ENCODE data around the gene CAMKMT. TPM values are rescaled to one million over a fixed set of nuclear protein-coding genes. Genes with fewer than 3 reads are reported as not detected.

Gene CAMKMT
- total RNA-seq, 1 donor from 2014 or later: 11.2 TPM

DNA sequence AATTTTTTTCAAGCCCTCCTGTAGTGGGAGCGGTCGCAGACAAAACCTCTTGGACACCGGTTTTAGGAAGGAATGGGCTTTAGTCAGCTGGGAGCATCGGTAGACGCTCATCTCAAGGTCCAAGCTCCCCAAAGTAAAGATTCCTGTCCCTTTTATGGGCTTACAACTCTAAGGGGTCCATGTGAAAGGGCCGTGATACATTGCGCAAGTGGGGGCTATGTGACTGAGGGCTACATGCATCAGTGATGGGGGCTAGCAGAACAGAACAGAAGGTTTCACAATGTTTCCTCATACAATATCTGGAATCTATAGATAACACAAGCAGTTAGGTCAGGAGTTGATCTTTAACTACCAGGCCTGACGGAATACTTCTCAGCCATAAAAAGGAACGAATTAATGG lies 62.5 kb downstream of the CAMKMT start:
- Mint-ChIP-seq H3K9me3 (no peaks in the 10 kb centered on the region), H3K36me3 (ENCODE audit: low read depth) (peaks cover 6% of the 10 kb centered on the region), H3K4me1 (ENCODE audit: low read depth) (no peaks in the 10 kb centered on the region), H3K27ac (no peak overlapping the region), H3K4me3 (ENCODE audit: low read depth) (no peak overlapping the region), H3K27me3 (ENCODE audit: low read depth) (no peaks in the 10 kb centered on the region)
- intact Hi-C loops (cut with micrococcal nuclease): no loop called here
- DNase-seq (ENCODE audit: low spot score): no peak

DNA sequence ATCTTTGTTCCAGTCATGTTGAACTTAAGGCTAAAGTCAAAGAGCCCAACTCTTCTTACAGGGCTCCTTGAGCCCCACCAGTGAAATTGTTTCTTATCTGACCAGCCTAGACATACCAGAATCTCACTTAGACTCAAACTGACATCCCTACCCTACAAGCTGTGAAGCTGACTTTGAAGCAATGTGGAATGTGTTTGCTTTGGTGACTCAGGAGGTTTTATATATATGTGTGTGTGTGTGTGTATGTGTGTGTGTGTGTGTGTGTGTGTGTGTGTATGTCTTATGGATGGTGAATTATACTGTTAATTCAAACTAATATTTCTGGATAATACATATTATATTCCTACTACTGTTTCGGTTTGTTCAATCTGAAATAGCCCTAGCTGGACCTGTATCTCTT lies 67.3 kb downstream of the CAMKMT start:
- peaks cover 5% of the 10 kb centered on the region for H3K4me1 Mint-ChIP-seq (ENCODE audit: low read depth)
- no peaks in the 10 kb centered on the region for H3K9me3 Mint-ChIP-seq
- no peaks in the 10 kb centered on the region for H3K36me3 Mint-ChIP-seq (ENCODE audit: low read depth)
- H3K27me3 Mint-ChIP-seq (ENCODE audit: low read depth): no peaks in the 10 kb centered on the region
- H3K27ac Mint-ChIP-seq: no peak overlapping the region
- intact Hi-C loops (cut with micrococcal nuclease): no loop called here
- no peak for DNase-seq (ENCODE audit: low spot score)
- no peak overlapping the region for H3K4me3 Mint-ChIP-seq (ENCODE audit: low read depth)

DNA sequence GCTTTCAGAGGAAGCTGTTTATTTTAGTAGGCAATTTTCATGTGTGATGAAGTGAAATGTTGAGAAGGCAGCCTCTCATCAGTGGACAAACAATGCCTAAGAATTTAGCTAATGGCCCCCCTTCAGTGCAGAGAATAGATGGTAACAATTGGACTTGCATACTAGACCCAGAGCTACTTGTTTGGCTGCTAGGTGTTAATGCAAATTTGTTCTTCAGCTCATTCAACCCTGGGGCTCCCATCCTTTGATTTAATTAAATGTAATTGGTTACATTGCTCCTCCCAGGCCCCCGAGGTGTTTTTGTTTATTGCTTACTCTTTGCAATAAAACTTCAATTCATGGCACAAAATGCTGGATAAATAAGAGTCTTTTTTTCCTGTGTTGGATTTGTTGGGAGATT lies 68.6 kb downstream of the CAMKMT start:
- no peak overlapping the region for H3K27ac Mint-ChIP-seq
- no peaks in the 10 kb centered on the region for H3K9me3 Mint-ChIP-seq
- H3K4me3 Mint-ChIP-seq (ENCODE audit: low read depth): no peak overlapping the region
- no peaks in the 10 kb centered on the region for H3K36me3 Mint-ChIP-seq (ENCODE audit: low read depth)
- peaks cover 5% of the 10 kb centered on the region for H3K4me1 Mint-ChIP-seq (ENCODE audit: low read depth)
- intact Hi-C loops (cut with micrococcal nuclease): no loop called here
- H3K27me3 Mint-ChIP-seq (ENCODE audit: low read depth): no peaks in the 10 kb centered on the region
- DNase-seq (ENCODE audit: low spot score): no peak

DNA sequence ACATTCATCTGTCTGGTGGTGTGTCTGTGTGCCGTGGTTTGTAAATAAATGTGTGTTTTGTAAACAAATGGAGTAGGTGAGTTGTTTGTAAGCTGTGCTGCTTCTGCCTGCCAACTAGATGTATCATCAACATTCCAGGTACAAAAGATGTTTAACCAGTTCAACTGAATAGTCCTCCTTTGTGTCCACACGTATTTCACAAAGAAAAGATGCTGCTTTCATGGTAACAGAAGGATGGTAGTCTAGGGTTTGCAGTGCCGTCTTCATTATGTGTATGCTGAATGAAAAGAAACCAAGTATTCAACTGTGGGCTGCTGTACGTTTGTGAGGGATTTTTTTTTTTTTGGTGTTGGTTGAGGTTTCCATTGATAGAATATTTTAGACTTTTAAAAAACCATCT lies 72.1 kb downstream of the CAMKMT start:
- H3K4me3 Mint-ChIP-seq (ENCODE audit: low read depth): no peak overlapping the region
- intact Hi-C loops (cut with micrococcal nuclease): no loop called here
- H3K27ac Mint-ChIP-seq: no peak overlapping the region
- no peaks in the 10 kb centered on the region for H3K36me3 Mint-ChIP-seq (ENCODE audit: low read depth)
- peaks cover 5% of the 10 kb centered on the region for H3K4me1 Mint-ChIP-seq (ENCODE audit: low read depth)
- H3K9me3 Mint-ChIP-seq: no peaks in the 10 kb centered on the region
- no peaks in the 10 kb centered on the region for H3K27me3 Mint-ChIP-seq (ENCODE audit: low read depth)
- no peak for DNase-seq (ENCODE audit: low spot score)

DNA sequence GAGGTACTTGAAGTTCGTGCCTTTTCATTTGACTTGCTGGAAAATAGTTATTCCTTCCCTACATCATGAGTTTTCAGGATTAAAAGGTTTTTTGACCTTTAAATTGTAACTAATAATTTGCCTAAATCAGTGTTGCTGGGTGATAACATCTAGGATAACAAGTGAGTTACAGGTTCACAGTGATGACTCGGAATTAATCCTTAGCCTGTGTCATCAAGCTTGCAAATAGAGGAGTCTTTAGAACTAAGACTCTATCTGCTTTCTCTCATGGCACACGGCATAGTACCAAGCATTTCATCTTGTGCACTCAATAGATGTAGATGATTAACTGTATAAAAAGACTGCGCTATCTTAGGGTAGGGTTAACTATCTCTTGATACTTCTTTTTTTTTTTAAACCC lies 79.5 kb downstream of the CAMKMT start:
- DNase-seq (ENCODE audit: low spot score): no peak
- no peaks in the 10 kb centered on the region for H3K4me1 Mint-ChIP-seq (ENCODE audit: low read depth)
- H3K4me3 Mint-ChIP-seq (ENCODE audit: low read depth): no peak overlapping the region
- H3K27ac Mint-ChIP-seq: no peak overlapping the region
- intact Hi-C loops (cut with micrococcal nuclease): no loop called here
- no peaks in the 10 kb centered on the region for H3K9me3 Mint-ChIP-seq
- H3K36me3 Mint-ChIP-seq (ENCODE audit: low read depth): no peaks in the 10 kb centered on the region
- no peaks in the 10 kb centered on the region for H3K27me3 Mint-ChIP-seq (ENCODE audit: low read depth)

DNA sequence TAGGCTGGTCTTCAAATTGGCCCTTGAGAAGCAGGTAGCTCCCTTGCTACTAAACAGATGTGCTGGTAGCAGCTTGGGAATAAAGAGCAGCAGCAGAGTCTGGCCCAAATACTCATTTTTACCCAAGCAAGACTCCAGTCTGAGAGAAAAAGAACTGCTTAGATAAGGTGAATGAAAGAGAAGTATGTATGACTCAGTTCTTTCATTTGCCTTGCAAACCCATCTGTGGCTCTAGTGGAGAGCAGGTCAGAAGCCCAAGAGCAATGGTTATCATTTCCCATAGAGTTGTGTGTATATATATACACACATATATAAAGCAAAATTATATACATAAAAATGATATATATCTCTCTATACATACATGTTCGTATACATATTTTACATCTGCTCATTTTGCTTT lies 80.3 kb downstream of the CAMKMT start:
- intact Hi-C loops (cut with micrococcal nuclease): no loop called here

DNA sequence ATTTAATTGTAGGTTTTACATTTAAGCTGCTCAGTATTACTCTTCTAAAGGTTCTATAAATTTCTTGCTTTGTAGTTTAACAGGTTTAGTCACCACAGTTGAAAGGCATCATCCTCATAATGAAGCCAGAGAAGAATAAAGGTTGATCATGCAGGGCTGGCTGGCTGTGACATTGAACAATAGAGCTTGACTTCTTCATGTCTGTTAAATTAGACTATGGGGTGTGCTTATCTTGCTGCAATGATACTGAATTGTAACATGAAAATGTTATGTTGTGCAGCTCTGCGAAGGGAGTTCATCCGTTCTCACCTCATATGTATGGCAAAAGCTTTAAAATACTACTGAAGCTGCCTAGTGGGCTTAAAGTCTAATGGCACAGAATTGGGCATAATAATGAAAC lies 81.8 kb downstream of the CAMKMT start:
- DNase-seq (ENCODE audit: low spot score): no peak
- intact Hi-C loops (cut with micrococcal nuclease): no loop called here
- Mint-ChIP-seq H3K4me3 (ENCODE audit: low read depth) (no peak overlapping the region), H3K27me3 (ENCODE audit: low read depth) (no peaks in the 10 kb centered on the region), H3K9me3 (no peaks in the 10 kb centered on the region), H3K4me1 (ENCODE audit: low read depth) (no peaks in the 10 kb centered on the region), H3K36me3 (ENCODE audit: low read depth) (peaks cover 4% of the 10 kb centered on the region), H3K27ac (no peak overlapping the region)

More for the DNA sequence above, 80.3 kb downstream of the CAMKMT start:
- H3K27ac Mint-ChIP-seq: no peak overlapping the region
- H3K4me3 Mint-ChIP-seq (ENCODE audit: low read depth): no peak overlapping the region
- DNase-seq (ENCODE audit: low spot score): no peak
- peaks cover 4% of the 10 kb centered on the region for H3K36me3 Mint-ChIP-seq (ENCODE audit: low read depth)
- H3K9me3 Mint-ChIP-seq: no peaks in the 10 kb centered on the region
- H3K4me1 Mint-ChIP-seq (ENCODE audit: low read depth): no peaks in the 10 kb centered on the region
- H3K27me3 Mint-ChIP-seq (ENCODE audit: low read depth): no peaks in the 10 kb centered on the region

DNA sequence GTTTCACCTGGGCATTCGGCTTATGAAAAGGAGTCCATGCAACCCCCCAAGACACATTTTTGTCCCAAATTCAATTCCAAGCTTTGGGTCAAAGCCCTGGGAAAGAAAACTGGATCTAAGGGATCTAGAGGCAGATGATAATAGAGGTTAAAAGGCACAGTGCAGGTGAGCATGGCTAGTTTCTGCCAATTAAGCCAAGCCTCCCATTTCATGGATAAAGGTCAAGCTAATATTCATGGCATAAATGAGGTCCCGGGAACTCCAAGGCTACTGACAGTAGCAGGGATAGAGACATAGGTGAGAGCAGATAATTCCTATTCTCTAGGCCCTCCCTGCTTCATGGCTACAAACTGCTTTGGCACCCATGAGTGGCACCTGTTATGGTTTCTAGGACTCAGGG lies 83.1 kb downstream of the CAMKMT start:
- DNase-seq (ENCODE audit: low spot score): no peak
- Mint-ChIP-seq H3K27ac (no peak overlapping the region), H3K4me1 (ENCODE audit: low read depth) (no peaks in the 10 kb centered on the region), H3K36me3 (ENCODE audit: low read depth) (peaks cover 4% of the 10 kb centered on the region), H3K27me3 (ENCODE audit: low read depth) (no peaks in the 10 kb centered on the region), H3K4me3 (ENCODE audit: low read depth) (no peak overlapping the region), H3K9me3 (no peaks in the 10 kb centered on the region)
- intact Hi-C loops (cut with micrococcal nuclease): no loop called here

DNA sequence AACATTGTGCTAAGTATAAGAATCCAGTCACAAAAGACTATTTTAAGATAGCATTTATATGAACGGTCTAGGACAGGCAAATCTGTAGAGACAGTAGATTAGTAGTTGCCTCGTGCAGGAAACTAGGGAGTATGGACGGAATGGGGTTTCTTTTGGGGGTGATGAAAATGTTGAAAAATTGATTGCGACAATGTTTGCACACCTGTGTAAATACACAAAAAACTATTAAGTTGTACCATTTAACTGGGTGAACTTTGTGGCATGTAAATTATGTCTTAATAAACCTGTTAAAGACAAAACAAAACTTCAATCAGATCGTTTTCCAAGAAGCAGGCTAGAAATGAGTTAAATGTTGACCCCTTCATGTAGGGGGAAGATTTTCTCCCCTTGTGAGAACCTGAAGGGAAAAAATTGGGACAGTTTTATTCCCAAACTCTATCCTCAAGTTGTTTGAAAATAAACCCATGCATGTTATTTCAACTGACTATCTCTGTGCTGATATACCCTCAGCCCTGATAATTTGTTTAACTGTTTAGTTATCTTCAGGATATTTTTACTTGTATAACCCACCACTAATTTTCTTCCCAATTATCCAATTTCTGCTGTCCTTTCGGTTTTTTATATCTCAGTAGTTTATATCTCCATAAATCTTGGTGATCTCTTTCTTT lies 87.2 kb downstream of the CAMKMT start:
- no peak overlapping the region for H3K27ac Mint-ChIP-seq
- no peaks in the 10 kb centered on the region for H3K27me3 Mint-ChIP-seq (ENCODE audit: low read depth)
- no peak for DNase-seq (ENCODE audit: low spot score)
- H3K4me1 Mint-ChIP-seq (ENCODE audit: low read depth): no peaks in the 10 kb centered on the region
- intact Hi-C loops (cut with micrococcal nuclease): no loop called here
- no peaks in the 10 kb centered on the region for H3K9me3 Mint-ChIP-seq
- peaks cover 4% of the 10 kb centered on the region for H3K36me3 Mint-ChIP-seq (ENCODE audit: low read depth)
- H3K4me3 Mint-ChIP-seq (ENCODE audit: low read depth): no peak overlapping the region

DNA sequence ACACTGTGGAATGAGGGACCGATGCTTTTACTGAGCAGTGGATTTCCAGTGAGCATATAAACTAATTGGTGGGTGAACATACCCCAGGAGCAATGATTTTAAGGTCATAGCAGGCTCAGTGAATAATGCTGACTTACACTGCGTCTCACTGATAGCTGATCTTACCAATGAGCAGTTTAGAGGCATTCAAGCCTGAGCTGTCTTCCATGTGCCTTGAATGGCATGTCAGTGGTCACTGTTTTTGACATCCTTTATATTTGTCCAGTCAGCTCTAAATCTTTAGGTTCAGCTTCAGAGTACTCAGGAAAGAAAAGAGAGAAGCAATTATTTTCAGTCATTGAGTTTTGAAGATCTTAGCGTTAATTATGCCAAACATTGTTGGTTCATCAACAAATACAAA lies 88.3 kb downstream of the CAMKMT start:
- Mint-ChIP-seq H3K27me3 (ENCODE audit: low read depth) (no peaks in the 10 kb centered on the region), H3K4me1 (ENCODE audit: low read depth) (no peaks in the 10 kb centered on the region), H3K9me3 (no peaks in the 10 kb centered on the region), H3K36me3 (ENCODE audit: low read depth) (peaks cover 4% of the 10 kb centered on the region), H3K4me3 (ENCODE audit: low read depth) (no peak overlapping the region), H3K27ac (no peak overlapping the region)
- DNase-seq (ENCODE audit: low spot score): no peak
- intact Hi-C loops (cut with micrococcal nuclease): no loop called here

DNA sequence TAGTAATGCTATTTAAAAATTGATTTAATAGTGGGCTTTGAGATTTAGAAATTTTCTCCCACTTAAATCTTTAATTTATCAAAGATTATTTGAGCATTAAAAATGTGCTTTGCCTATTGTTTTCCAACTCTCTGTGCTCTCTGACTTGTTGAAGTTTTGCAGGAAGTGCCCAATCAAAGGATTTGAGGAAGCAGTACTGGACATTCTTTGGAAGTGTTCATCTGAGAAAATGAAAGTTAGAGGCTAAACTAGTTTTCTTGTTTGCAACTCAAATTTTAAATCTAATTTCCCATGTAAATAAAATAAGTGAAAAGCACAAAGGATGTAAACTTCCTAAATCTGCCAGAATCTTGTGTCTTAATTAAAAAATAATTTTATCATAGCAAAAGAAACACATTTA lies 89.1 kb downstream of the CAMKMT start:
- intact Hi-C loops (cut with micrococcal nuclease): no loop called here
- Mint-ChIP-seq H3K9me3 (no peaks in the 10 kb centered on the region), H3K36me3 (ENCODE audit: low read depth) (peaks cover 4% of the 10 kb centered on the region), H3K27me3 (ENCODE audit: low read depth) (no peaks in the 10 kb centered on the region), H3K27ac (no peak overlapping the region), H3K4me1 (ENCODE audit: low read depth) (no peaks in the 10 kb centered on the region), H3K4me3 (ENCODE audit: low read depth) (no peak overlapping the region)
- no peak for DNase-seq (ENCODE audit: low spot score)

DNA sequence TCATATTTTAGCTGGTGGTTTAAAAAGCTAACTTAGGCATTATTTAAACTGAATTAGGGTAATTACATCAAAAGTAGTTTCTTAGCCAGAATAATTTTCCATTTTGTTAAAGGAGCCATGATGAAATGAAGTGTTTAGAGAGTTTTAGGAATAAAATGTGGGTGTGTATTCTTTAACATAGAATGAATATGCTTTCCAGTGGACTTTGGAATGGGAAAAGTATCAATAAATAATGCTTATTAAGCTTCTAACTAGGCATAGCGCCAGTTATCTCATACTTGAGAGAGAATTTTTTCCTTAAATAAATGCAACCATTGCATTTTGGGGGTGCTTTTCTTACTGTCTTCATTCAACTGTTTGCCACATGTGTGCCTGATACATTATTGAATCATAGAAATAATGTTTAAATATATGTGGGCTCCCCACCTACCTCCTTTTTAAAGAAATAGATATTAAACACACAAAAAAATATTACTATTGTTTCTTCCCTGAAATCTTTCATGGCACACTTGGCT lies 90.4 kb downstream of the CAMKMT start:
- Mint-ChIP-seq H3K27me3 (ENCODE audit: low read depth) (no peaks in the 10 kb centered on the region), H3K27ac (no peak overlapping the region), H3K36me3 (ENCODE audit: low read depth) (no peaks in the 10 kb centered on the region), H3K4me3 (ENCODE audit: low read depth) (no peak overlapping the region), H3K9me3 (no peaks in the 10 kb centered on the region), H3K4me1 (ENCODE audit: low read depth) (no peaks in the 10 kb centered on the region)
- DNase-seq (ENCODE audit: low spot score): no peak
- intact Hi-C loops (cut with micrococcal nuclease): no loop called here

DNA sequence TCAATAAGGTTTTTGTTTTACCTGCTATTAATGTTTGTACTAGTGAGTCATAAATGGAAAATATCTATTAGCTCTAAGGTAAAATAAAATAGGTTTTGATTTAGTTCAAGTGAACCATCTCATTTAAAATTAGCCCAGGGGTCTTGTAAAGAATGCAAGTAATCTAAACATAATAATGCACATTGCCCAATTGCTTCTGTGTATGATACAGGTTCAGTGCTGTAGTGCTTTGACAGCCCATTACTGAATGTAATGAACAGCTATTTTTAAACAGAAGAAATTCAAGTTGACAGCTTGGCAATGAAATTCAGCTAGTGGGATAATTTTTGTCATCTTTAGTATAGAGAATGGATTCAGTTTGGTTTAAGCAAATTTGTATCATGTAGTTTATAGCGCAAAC lies 91.5 kb downstream of the CAMKMT start:
- no peak overlapping the region for H3K27ac Mint-ChIP-seq
- H3K4me1 Mint-ChIP-seq (ENCODE audit: low read depth): no peaks in the 10 kb centered on the region
- H3K9me3 Mint-ChIP-seq: no peaks in the 10 kb centered on the region
- no peak overlapping the region for H3K4me3 Mint-ChIP-seq (ENCODE audit: low read depth)
- no peaks in the 10 kb centered on the region for H3K27me3 Mint-ChIP-seq (ENCODE audit: low read depth)
- intact Hi-C loops (cut with micrococcal nuclease): no loop called here
- no peak for DNase-seq (ENCODE audit: low spot score)
- H3K36me3 Mint-ChIP-seq (ENCODE audit: low read depth): no peaks in the 10 kb centered on the region

DNA sequence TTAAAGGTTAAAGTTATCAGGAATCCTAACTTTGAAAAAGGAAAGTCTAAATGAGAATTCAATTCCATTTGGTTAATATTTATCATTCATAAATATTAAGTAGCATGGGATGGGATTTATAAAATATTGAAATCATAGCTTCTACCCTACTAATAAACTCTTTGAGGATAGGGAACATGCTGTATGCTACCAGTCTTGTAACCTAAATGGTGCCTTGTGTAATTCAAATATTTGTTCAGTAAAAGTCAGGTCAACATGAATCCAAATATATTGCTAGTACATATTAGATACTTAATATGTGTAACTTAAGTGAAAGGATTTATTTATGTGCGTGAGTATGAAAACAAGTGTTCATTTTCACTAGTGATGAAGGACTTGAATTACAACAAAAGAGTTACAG lies 94.1 kb downstream of the CAMKMT start:
- no peak for DNase-seq (ENCODE audit: low spot score)
- no peaks in the 10 kb centered on the region for H3K27me3 Mint-ChIP-seq (ENCODE audit: low read depth)
- no peaks in the 10 kb centered on the region for H3K9me3 Mint-ChIP-seq
- intact Hi-C loops (cut with micrococcal nuclease): no loop called here
- no peaks in the 10 kb centered on the region for H3K4me1 Mint-ChIP-seq (ENCODE audit: low read depth)
- no peak overlapping the region for H3K27ac Mint-ChIP-seq
- H3K4me3 Mint-ChIP-seq (ENCODE audit: low read depth): no peak overlapping the region
- no peaks in the 10 kb centered on the region for H3K36me3 Mint-ChIP-seq (ENCODE audit: low read depth)
